ENCODE measurements around the gene ODF4.

The ODF4 gene, protein sequence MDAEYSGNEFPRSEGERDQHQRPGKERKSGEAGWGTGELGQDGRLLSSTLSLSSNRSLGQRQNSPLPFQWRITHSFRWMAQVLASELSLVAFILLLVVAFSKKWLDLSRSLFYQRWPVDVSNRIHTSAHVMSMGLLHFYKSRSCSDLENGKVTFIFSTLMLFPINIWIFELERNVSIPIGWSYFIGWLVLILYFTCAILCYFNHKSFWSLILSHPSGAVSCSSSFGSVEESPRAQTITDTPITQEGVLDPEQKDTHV

DNA sequence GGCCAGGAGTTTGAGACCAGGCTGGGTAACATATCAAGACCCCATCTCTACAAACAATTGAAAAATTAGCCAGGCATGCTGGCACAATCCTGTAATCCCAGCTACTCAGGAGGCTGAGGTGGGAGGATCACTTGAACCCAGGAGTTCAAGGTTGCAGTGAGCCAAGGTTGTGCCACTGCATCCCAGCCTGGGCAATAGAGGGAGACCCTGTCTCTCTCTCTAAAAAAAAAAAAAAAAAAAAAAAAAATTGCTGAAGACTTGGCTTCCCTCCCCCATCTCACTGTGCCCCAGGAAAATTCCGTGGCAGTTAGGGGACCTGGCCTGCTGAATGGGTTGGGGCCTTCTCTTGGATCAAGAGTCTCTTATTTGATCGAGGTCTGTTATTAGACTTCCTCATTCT is at the start of gene ODF4:
Gene ODF4 (plus strand): TSS at position 301 of the 400 bp plus-strand sequence. CDS start 212 bp downstream, outside the sequence.
- DNase-seq (ENCODE audit: low read depth), result no peak

DNA sequence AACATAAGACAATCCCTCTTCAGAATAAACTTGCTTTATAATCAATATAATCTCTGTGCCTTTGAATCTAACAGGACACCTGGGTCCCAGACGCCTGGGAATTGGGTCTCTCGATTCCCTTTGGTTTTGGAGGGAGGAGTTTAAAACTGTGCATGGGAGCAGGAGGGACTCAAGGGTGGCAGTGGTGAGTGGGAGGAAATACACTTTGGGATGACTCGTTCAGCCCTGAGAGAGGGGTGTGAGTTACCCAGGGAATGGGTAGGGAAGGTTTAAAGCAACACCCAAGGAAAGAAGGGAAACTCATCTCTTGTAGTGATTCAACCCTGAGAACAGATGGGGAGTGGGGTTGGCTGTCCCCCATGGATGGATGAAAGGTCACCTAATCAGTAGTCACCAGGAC is 49.6 kb upstream of the ODF4 start:
- DNase-seq (ENCODE audit: low read depth), result no peak

DNA sequence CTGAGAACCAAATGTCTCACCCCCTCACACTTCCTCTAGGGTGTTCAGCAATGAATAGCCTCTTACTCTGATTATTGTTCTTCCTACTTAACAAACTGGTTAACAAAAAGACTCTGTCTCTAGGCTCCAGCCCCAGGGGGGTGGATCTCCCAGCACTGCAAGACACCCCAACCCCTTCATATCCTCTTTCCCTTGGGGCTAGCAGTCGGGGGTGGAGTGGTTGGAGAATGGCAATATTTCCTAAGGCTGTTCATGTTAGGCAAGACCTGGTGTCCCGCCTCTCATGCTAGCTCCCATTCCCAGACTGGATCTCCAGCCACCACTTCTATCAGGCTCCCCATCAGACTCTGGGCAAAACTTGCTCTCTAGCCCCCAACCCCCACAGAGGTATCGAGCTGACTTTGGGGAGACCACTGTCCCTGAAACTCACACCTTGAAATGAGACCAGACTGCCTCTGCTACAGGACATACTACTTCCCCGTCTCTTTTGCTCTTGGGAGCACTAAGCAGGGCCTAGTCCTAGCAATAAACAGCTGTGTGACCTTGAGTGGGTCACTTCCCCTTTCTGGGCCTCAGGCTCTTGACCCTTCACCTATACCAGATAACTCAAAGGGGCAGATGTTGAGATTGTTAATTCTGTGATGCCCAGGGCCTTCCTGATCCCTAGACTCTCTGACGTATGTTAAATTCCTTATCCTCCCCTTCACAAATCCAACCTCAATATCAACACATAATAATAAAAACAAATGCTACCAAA is 46.8 kb upstream of the ODF4 start:
- no peak for DNase-seq (ENCODE audit: low read depth)

DNA sequence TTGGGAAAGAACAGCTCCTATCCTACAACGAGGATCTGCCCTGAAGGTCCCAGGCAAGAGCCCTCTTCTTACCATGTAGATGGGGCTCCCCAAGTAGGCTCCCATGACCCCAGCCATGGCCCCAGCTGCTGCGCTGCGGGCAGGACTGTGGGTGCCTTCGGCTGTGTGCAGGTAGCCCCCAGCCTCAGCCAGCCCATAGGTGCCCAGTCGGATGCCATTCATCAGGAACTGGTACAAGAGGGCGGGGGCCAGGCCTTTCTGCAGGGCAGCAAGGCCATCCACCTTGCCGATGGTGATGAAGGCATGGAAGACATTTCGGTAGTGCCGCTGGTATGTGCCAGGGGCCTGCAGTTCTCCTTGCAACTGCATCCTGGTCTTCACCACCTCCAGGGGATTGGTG is 45.3 kb upstream of the ODF4 start:
- no peak for DNase-seq (ENCODE audit: low read depth)

DNA sequence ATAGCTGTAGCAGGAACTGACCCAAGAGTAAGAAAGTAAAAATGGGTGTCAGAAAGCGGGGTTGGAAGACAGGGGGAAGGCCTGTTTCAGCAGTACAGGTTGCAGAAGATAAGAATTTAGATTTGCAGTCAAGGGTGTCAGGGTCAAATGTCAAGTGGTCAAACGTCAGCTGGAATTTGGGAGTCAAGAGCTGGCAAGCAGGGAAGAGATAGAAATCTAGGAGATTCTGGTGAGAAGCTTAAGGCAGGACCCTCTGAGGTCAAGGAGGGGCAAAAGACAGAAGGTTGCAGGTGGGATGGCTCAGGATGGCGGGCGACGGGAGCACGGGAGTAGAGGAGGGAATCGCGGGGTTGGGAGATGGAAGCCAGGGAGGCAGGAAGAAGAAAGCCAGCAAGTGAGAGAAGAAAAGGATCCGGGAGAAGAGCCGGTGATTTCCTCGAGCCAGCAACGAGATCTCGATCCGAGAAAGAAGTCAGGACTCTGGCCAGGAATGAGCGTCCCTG is 44.8 kb upstream of the ODF4 start:
- DNase-seq (ENCODE audit: low read depth), result no peak

DNA sequence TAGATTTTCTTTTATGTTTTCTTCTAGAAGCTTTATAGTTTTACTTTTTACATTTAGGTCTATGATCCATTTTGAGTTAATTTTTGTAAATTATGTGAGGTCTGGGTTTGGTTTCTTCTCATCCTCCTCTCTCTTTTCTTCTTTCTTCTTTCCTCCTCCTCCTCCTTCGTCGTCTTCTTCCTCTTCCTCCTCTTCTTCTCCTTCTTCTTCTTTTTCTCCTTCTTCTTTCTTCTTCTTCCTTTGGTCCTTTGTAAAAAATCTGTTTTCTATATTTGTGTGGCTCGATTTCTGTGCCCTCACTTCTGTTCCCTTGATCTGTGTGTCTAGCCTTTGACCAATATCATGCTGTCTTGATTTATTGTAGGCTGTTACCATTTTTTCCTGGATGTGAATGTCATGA is 39.4 kb upstream of the ODF4 start:
- DNase-seq (ENCODE audit: low read depth), result no peak

DNA sequence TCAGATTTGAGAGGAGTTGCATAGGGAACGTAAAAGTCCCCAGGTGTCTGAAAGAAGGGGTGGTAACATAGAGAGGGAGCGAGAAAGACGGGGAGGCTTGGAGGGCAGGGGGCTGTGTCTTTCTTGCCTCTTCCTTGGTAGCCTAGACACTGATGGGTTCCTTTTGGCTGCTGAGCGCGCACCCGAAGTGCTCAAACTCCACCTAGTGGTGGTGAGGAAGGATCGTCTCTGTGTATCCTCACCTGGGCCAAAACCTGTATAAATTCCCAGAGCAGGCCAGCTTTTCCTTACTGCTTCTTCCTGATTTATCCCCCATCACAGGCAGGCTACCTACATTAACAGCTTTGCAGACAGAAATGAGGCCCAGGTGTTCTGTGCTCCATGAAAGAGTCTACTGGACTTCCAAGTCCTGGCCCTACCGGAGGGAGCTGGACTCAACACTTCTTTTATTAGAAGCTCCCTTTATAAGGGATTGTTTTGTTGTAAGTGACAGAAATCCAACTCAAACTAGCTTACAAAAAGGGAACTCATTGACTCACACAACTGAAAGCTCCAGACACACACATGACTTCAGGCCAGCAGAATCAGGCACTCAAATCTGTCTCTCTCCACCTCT is 38.9 kb upstream of the ODF4 start:
- DNase-seq (ENCODE audit: low read depth), result peak; percentile 45

DNA sequence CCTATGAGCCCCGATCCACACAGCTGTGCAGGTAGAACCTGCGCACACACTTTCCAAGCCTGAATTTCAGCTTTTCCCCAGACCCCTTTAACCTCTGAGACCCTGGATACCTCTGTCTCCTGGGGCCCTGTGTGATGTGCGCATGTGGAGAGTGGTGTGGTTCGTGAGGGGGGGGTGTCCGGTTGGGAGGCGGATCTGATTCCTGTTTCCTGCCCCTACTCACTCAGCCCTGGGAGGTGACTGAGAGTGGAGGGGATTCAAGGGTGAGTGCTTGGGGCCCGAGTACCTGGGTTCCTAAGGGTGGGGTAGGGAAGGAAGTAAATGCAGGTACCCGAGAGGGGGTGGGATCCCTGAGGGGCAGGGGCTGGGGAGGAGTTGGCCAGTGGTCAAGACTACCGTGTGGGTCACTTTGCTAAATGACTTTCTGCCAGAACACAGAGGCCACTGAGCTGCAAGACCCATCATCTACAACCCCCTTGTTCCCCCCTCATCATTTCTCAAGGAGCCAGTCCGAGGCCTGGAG is 29.0 kb upstream of the ODF4 start:
- DNase-seq (ENCODE audit: low read depth), result no peak

DNA sequence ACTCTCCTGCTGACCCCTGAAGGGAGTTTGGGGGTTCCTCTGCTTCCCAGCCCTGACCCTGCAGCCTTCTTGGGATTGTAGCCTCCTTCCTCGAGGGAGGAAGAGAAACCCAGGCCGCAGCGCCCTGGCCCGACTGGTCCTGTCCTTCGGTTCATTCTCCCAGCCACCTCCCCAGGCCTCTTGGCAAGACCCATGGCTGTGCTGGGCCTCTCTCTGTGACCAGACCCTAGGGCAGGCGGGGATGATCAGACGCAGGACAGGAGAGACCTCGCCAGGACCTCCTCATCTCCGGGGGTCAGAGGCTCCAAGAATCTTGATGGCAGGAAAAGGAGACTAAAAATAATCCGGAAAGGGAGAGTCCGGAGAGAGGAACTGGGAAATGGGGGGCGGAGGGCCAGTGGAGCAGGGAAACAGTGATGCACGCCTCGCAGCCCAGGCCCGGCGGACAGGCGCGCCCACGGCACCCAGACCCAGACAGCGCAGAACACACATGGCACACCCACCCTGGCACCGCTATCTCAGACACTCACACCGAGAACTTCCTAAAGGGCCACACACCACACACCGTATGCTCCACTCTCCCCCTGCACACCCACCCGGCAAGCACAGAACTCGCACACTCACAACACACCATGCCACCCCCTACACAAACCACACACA is 28.4 kb upstream of the ODF4 start:
- no peak for DNase-seq (ENCODE audit: low read depth)

DNA sequence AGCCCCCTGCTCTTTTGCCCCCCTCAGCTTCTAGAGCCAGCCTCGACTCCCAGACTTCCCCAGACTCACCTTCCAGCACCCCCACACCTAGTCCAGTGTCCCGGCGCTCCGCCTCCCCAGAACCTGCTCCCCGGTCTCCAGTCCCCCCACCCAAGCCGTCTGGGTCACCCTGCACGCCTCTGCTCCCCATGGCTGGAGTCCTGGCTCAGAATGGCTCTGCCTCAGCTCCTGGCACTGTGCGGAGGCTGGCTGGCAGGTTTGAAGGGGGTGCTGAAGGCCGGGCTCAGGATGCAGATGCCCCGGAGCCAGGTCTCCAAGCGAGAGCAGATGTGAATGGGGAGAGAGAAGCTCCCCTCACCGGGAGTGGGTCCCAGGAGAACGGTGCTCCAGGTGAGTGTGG is 27.4 kb upstream of the ODF4 start:
- no peak for DNase-seq (ENCODE audit: low read depth)

DNA sequence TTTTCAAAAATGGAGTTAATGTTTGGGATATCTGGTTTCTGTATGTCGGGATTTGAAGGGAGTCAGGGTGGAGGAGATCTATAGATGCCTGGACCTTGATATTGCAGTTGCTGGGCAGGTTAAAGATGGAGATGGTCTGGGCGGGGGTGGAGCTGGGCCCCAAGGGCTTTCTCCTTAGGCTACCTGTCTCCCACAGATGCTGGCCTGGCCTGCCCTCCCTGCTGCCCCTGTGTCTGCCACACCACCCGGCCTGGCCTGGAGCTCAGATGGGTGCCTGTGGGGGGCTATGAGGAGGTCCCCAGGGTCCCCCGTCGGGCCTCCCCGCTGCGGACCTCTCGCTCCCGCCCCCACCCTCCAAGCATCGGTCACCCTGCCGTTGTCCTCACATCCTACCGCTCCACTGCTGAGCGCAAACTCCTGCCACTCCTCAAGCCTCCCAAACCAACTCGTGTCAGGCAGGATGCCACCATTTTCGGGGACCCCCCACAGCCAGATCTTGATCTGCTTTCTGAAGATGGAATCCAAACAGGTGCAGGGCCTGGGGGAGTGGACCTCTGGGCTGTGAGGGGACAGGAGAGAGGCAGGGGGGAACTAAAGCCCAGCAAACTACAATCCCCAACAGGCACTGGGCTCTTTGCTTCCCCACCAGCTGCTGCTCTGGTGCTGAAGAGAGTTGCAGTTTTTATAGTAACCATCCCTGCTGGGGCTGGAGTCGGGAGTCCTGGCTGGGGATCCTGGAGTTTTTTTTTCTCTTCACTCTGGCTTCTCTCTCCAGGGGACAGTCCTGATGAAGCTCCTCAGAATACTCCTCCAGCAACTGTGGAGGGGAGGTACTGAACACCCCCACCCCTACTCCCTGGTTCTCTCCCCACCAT is 26.7 kb upstream of the ODF4 start:
- DNase-seq (ENCODE audit: low read depth), result no peak

DNA sequence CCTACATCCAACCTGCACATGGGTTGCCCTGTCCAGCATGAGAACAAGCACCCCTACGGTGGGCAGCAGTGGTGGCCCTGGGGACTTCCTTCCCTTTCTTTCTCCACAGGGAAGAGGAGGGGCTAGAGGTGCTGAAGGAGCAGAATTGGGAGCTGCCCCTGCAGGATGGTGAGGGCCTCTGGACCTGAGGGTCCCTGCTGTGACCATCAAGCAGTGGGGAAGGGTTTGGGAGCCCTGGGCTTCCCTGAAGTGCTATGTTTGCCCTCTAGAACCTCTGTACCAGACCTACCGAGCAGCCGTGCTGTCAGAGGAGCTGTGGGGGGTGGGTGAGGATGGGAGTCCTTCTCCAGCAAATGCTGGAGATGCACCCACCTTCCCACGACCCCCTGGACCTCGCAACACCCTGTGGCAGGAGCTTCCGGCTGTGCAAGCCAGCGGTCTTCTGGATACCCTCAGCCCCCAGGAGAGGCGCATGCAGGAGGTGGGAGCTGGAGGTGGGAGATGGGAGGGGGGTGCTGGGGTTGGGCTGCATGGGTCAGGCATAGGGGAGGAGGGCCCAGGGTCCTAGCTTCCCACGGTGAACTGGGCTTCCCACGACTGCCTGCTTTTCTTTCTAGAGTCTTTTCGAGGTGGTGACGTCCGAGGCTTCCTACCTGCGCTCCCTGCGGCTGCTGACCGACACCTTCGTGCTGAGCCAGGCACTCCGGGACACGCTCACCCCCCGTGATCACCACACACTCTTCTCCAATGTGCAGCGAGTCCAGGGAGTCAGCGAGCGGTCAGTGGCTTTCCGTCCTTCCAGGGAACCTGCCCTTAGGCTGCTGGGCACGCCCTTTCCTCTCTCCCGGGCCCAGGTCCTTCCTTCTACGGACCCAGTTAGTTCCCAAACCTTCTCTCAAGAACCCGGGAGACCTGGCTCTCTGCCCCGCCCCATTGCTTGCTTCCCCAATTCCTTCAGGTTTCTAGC is 24.6 kb upstream of the ODF4 start:
- DNase-seq (ENCODE audit: low read depth), result no peak

DNA sequence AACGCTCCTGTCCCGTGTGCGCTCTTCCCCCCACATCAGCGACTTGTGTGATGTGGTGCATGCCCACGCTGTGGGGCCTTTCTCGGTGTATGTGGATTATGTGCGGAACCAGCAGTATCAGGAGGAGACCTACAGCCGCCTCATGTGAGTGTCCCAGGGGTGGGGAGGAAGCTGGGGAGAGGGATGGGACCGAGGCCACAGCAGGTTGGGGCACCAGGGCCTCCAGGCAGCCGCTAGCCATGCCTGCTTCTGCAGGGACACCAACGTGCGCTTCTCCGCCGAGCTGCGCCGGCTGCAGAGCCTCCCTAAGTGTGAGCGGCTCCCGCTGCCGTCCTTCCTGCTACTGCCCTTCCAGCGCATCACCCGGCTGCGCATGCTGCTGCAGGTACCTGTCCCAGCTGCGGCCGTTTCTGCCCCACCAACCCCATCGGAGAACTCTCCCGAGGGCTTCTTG is 23.8 kb upstream of the ODF4 start:
- DNase-seq (ENCODE audit: low read depth), result no peak

DNA sequence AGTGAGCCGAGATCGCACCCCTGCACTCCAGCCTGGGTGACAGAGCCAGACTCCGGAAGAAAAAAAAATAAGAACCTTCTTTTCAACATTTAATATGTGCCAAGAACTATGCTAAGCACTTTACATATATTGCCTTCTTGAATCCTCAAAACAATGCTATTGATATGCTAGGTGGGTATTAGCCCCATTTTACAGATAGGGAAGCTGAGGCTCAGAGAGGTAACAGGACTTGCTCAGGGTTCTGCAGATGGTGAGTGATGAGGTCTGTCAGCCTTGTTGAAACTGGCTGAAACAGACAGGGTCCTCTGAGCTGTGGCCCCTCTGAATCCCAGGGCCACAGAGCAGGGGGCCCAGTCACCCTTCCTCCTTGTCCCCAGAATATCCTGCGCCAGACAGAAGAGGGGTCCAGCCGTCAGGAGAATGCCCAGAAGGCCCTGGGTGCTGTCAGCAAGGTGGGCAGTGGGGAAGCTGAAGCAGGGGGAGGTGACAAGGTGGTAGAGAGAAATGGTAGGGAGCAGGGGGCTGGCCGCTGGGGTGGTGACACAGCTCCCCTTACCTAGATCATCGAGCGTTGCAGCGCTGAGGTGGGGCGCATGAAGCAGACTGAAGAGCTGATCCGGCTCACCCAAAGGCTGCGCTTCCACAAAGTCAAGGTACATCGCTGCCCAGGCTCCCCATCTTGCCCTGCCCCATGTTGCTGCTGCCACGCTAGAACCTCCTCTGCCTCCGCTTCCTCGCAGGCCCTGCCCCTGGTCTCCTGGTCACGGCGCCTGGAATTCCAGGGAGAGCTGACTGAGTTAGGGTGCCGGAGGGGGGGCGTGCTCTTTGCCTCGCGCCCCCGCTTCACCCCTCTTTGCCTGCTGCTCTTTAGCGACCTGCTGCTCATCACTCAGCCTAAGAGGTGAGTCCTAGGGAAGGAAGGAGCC is 21.4 kb upstream of the ODF4 start:
- DNase-seq (ENCODE audit: low read depth), result no peak

DNA sequence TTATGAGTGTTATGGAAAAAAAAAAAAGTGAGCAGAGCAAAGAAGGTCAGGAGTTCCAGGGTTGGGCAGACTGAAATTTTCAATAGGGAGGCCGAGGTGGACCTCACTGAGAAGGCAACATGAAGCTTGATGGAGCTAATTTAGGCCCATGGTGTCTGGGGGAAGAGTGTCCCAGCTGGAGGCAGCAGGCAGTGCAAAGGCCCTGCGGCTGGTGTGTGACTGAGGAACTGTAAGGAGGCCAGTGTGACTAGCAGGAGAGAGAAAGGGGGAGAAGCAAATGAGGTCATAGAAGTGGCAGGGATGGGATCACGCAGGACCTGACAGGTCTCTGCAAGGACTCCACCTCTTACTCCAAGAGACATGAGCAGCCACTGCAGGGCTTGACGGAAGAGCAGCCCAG is 19.4 kb upstream of the ODF4 start:
- DNase-seq (ENCODE audit: low read depth), result no peak

DNA sequence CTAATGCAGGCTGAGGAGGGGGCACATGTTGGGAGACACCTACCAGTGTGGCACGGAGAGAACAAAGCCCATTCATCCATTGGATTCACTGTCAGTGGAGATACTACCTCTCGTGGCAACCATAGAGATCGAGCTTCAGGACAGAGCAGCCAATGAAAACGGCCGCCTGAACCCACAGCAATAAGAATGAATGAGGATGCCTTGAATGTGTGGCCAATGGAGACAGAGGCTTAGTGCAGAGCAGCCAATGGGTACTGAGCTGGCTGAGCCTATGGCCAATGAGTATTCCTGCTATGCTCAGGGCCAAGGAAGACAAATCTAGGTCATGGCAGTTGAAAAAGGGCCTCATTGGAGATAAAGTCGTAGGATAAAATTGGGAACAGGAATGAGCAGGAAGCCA is 18.6 kb upstream of the ODF4 start:
- no peak for DNase-seq (ENCODE audit: low read depth)

DNA sequence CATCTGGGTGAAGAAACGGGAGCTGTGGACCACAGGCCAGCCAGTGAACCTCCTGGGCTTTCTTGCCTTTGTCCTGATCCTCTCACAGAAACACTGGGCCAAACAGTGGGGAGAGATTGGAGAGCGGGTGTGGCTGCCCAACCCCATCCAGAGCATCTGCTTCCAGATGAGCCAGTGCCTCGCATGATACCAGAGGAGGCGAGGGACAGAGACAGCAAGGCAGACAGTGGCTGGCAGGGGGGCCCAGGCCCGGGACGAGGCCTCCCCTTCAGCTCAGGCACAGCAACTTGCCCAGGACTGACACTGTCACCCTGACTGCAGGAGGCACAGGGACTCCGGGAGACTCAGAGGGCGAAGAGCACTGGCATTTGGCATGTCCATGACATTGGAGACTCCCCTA is 17.6 kb upstream of the ODF4 start:
- DNase-seq (ENCODE audit: low read depth), result no peak

DNA sequence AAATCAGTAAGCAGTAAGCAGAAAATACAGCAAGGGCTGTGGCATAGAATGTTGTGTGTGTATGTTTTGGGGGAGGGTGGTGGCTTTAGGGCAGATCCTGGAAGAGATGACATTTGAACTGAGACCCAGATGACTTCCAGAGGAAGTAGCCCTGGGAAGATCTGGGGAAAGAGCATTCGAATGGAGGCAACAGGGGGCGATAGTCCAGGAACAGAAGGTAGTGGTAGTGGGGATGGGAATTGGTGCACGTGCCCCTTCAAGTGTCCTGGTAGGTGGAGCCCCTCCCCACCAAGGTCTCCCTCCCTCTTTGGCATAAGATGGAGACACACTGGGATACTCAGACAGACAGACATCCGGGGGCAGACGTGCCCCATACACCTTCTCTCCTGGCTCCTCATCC is 15.5 kb upstream of the ODF4 start:
- no peak for DNase-seq (ENCODE audit: low read depth)

DNA sequence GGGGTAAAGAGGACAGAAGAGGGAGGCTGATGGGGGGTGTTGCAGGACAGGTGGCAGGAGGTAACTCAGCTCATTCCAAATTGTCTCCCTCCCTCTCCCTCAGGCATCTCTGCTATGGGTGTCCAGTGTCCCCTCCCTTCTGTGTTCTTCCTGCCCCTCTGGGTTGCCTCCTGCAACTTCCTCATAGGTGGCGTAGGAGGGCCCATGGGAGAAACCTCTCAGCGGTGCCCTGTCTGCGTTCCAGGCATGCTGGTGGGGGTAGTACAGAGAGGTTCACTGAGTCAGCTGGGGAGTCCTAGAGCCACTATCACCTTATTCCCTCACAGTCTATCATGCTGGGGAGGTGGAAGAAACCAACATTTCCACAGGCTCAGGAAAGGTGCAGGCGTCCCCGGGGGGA is 14.7 kb upstream of the ODF4 start:
- no peak for DNase-seq (ENCODE audit: low read depth)
